GOT3 (cell line): ENCODE measurements around the gene ZNF564.
"Not testable (repeated sequence)": the region's sequence is repeated elsewhere in the genome, so short reads cannot be mapped to it uniquely, and the experiment has no call there.

Source experiments
- DNase-seq: peaks from one replicate; lab custom pipeline; 2025; ENCODE audit warnings: mixed read lengths; lab: John Stamatoyannopoulos, UW

Gene ZNF564

DNA sequence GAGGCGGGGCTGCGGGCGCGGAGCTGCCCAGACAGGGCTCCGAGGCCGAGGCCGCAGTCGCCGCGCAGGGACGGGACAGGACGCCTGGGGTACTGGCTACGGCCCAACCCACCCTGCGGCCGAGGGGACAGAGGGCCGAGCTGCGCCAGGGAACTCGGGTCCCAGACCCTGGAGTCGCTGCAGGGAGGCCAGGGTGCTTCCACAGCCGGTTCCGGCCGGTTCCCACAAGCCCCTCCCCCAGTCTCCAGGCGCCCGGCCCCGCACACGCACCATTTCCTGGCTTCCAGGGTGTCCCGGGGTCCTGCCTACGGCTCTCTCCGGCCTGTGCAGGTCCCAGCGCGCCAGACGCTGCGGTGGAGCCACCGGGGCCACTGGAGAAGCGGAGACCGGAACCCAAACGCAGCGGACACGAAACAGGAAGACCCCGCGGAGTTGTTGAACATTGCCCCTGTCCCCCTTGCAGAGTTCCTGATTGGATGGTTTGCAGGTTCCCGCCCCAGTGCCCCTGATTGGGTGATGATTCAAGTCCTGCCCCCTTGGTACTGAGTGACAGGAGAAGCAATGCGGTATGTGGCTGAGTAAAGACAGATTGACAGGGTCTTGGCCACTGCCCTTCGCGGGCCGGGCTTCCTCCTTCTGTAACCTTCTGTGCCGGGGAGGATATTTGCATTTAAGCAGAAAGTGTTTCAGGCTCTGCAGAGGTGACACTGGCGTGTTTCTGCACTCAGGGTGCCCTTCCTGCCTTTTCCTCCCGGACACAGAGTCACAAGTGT, at the start of gene ZNF564:
ZNF564 (minus strand) TSS at position 423 of the 773 bp plus-strand sequence; CDS start at position 273, 150 bp downstream.
- DNase-seq, result peak; percentile 80

DNA sequence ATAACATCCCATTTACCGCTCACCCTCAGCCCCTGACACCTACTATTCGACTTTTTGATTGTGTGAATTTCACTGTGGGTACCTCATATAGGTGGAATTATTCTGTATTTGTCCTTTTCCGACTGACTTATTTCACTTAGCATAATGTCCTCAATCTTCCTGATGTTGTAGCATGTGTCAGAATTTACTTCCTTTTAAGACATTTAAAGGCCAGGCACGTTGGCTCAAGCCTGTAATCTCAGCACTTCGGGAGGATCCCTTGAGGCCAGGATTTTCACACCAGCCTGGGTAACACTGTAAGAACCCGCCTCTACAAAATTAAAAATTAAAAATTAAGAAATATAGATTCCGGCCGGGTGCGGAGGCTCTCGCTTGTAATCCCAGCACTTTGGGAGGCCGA, 46.3 kb upstream of the ZNF564 start:
- DNase-seq, result no peak

DNA sequence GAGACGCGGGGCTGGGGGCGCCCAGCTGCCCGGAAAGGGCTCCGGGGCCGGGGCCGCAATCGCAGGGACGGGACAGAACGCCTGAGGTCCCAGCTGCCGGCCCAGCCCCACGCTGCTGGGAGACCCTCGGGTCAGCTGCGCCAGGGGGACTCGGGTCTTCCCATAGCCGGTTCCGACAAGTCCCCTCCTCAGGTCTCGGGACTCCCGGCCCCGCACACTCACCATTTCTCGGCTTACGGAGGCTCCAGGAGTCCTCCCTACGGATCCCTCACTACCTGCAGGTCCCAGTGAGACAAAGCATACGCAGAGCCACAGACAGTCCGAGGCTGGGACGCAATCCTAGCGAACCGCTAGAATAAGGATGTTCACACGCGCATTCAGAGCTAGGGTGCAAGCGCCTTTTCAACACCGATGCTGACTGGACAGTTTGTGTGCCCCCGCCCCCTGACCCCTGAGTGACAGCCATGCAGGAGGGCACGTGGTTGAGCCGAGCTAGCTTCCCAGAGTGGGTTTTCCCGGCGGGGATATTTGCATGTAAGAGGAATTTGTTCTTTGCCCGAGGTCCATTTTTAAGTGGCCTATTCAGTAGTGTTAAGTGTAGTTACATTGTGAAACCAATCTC, 45.8 kb upstream of the ZNF564 start:
- no peak for DNase-seq

DNA sequence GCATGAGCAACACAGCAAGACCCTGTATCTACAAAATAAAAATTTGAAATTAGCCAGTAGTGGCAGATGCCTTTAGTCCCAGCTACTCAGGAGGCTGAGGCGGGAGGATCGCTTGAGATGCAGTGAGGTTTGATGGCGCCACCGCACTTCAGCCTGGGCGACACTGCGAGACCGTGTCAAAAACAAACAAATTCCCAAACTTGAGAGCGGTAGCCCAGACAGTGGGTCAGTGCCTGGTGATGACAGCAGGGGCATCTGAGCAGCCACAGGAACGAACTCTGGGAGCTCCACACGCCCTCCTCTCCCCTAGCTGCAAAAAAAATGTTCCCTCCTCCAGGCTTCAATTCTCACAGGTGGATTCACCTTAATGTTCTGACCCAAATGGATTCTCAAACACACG, 45.2 kb upstream of the ZNF564 start:
- DNase-seq, result no peak

DNA sequence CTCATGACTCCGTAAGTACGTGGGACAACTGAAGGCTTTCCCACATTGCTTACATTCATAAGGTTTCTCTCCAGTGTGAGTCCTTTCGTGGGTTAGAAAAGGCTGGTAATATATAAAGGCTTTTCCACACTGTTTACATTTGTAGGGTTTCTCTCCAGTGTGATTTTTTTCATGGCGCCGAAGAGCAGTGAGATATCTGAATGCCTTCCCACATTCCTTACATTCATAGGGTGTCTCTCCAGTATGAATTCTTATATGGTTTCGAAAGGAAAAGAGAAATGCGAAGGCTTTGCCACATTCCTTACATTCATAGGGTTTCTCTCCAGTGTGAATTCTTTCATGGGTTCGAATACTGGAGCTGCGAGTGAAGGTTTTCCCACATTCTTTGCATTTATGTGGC, 29.8 kb upstream of the ZNF564 start:
- DNase-seq, result no peak

DNA sequence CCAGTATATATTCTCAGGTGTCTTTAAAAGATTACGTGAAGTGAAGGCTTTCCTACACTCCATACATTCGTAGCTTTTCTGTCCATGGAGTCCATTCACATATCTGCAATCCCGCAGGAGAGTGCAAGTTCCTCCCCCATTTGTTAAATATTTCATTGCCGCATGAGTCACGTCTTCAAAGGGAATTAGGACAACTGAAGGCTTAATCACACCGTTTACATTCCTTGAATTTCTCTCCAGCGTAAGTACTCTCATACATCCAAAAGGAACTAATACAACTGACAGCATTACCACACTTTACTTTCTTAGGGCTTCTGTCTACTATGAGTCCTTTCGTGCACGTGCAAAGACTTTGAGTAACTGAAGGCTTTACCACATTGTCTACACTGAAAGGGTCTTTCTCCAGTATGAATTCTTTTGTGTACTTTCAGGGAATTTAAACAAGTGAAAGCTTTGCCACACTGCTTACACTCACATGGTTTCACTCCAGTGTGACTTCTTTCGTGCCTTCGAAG, 29.0 kb upstream of the ZNF564 start:
- no peak for DNase-seq

DNA sequence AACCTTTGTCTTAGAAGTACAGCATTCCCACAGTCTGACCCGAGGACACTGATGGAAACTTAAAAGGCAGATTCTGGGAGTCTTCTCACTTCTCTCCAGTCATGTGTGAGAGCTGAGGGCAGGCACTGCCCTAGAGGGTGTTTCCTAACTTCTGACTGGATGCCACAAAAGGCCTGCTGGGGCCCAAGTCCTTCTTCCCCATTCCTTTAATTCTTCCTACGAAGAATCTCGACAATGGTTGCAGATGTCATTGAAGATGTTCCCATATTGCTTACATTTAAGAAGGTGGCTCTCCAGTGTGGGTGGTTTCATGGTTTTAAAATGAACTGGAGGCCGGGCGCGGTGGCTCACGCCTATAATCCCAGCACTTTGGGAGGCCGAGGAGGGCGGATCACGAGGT, 27.4 kb upstream of the ZNF564 start:
- no peak for DNase-seq

DNA sequence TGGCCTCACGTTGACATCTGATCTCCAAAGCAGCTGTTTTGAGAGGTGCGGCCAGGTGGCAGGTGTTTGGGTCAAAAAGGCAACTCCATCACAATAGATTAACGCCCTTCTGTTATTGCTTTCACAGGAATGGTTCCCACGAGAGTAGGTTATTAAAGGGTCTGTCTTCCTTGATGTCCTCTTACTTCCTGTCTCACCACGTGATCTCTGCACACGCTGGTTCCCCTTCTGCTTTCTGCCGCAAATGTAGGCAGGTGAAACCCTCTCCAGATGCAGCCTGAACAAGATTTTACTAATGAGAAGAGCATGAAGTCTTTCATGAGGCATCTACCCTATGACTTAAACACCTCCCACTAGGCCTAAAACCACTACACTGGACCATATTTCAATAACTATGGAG, 22.8 kb upstream of the ZNF564 start:
- no peak for DNase-seq

DNA sequence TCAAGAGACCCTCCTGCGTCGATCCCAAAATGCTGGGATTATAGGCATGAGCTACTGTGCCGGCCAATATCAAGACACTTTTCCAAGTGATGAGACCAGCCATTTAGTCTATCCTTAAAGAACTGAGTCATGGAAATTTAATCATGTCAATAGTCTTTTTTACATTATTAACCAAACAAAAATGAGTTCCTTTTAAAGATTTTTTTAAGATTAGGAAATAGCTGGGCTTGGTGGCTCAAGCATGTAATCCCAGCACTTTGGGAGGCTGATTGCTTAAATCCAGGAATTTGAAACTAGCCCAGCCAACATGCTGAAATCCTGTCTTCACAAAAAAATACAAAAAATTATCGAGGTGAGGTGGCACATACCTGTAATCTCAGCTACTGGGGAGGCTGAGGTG, 16.7 kb upstream of the ZNF564 start:
- DNase-seq, result no peak

DNA sequence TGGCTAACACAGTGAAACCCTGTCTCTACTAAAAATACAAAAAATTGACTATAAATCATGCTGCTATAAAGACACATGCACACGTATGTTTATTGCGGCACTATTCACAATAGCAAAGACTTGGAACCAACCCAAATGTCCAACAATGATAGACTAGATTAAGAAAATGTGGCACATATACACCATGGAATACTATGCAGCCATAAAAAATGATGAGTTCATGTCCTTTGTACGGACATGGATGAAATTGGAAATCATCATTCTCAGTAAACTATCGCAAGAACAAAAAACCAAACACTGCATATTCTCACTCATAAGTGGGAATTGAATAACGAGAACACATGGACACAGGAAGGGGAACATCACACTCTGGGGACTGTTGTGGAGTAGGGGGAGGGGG, 15.1 kb upstream of the ZNF564 start:
- DNase-seq, result not testable (repeated sequence)

DNA sequence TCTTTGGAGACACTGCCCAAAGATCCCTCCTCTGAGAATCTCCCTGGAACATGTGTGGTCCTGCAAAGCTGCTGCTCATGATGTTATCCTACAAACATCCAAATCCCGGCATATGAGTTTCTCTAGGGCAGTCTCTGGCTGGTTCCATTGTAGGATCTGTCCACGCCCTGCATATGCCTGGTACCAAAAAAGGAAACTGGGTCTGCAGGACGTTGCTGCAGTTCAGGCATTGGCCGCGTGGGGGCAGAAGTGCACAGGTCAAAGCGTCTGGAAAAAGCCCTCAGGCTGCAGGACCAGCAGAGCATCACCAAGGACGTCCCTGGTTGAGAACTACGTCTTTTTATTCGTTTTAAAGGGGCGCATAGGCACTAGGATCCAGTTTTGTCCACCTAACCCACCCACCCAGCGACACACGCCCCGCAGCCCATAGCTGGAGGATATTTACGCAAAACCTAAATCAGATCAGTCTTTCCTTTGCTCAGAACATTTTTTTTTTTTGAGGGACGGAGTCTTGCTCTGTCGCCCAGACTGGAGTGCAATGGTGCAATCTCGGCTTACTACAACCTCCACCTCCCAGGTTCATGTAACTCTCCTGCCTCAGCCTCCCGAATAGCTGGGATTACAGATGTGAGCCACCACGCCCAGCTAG, 12.9 kb upstream of the ZNF564 start:
- peak; percentile 66 for DNase-seq

DNA sequence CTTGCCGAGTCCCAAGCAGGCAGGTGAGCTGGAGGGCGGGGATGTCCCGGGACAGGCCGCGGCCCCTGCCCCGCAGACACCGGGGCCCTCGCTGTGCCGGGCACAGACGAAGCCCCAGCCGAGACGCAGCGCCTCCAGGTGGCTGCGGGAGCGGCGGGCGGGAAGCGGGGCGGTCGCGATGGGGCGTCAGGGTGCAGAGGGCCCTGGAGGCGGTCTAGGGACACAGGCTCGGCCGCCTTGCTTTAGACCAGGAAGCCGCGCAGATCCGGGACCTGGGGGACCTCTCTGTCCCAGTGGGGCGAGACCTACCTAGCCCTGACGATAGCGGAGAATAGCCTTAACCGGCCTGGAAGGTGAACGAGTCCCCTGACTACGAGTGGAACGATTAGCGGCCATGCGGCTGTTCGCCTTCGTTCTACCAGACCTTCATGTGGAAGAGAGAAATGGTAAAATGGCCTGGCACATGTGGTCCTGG, 4.2 kb upstream of the ZNF564 start:
- DNase-seq, result no peak

DNA sequence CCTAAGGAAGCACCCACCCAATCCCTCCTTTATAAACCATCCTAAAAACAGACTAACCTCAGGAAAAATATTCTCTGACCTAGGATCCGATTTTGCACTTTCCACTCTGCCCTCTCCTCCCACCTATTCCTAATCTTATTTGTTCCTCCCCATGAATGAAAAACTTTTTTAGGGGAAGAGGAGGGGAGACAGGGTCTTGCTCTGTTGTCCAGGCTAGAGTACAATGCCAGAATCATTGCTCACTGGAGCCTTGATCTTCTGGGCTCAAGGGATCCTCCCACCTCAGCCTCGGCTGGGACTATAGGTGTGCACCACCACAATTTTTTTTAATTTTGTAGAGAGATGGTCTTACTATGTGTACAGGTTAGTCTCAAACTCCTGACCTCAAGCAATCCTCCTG, 4.4 kb downstream of the ZNF564 start:
- no peak for DNase-seq

DNA sequence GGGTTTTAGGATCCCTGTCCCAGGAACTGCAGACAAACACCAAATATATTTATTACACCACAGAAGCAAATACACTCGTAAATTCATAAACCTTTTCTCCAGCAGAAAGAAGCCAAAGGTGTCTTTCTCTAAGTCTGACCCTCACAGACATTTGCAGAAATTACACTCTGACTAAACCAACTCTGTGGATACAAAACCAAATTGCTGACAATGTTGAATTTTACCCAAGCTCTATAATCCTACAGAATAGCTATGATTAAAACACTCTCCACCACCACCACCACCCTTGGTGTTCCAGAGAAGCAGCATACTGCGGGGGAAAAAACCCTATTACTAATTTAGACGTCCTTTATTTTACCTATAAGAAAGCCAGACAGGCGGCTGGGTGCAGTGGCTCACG, 5.2 kb downstream of the ZNF564 start:
- DNase-seq, result no peak

DNA sequence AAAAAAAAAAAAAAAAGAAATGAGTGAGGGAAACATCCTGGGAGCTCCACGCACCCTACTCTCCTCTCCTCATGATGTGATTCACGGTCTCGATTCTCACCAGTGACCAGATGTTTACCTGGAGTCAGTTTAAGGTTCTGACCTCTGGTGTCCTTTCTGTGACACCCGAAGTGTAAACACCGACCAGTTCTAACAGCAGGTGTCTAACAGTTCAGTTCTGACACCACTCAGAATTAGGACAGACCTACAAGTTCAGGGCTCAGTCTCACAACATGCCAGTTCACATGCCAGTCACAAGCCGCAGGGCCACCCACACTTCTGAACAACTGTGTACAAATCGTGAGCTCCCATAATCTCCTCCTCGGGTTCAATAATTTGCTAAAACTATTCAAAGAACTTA, 6.0 kb downstream of the ZNF564 start:
- no peak for DNase-seq

DNA sequence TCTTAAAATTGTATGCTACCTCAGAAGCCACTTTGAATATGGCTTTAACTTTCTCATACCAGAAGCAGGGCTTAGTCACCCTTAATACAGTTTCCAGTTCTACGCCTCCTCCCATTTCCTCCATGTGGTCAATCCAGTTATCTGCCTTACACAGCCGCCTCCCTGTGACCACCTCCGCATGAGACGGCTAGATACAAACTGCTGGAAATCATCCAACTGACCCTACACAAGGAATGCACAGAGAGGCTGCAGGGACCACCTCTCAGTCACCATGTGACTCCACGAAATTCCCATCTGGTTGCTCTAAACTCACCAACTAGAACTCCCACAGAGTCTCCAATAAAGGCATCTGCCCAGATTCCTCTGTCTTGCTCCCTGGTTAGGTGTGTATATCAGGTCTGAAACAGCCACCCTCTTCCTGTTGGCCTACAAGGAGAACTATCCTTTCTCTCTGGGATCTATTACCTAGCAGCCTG, 6.8 kb downstream of the ZNF564 start:
- no peak for DNase-seq

DNA sequence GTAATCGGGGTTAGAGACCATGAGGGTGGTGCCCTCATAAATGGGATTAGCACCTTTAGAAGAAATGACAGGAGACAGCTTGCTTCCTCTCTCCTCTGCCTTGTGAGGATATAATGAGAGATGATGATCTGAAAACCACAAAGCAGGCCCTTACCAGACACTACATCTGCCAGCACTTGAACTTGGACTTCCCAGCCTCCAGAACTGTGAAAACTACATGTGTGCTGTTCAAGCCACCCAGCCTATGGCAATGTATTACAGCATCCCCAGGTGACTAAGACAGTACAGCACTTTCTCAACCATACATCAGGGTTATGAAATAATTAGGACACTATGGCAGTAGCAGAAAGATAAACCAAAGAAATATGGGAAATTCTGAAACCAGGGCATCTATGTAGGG, 7.4 kb downstream of the ZNF564 start:
- DNase-seq, result no peak

DNA sequence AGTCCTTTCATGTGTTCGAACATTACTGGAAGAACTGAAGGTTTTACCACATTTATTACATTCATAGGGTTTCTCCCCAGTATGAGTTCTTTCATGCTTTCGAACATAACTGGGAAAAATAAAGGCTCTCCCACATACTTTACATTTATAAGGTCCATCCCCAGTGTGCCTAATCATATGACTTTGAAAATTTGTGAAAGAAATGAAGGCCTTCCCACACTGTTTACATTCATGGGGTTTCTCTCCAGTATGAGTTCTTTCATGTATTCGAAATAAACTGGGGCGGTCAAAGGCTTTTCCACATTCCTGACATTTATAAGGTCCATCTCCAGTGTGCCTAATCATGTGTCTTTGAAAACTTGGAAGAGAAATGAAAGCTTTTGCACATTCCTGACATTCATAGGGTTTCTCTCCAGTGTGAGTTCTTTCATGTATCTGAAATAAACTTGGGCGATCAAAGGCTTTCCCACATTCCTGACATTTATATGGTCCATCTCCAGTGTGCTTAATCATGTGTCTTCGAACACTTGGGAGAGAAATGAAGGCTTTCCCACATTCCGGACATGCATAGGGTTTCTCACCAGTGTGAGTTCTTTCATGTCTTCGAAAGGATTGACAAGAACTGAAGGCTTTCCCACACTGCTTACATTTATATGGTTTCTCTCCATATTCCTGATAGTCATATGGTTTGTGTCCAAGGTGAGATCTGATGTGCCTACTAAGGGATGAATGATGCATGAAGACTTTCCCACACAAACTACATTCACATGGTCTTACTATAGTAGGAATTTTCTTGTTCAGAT, 24.0 kb downstream of the ZNF564 start:
- DNase-seq, result no peak

DNA sequence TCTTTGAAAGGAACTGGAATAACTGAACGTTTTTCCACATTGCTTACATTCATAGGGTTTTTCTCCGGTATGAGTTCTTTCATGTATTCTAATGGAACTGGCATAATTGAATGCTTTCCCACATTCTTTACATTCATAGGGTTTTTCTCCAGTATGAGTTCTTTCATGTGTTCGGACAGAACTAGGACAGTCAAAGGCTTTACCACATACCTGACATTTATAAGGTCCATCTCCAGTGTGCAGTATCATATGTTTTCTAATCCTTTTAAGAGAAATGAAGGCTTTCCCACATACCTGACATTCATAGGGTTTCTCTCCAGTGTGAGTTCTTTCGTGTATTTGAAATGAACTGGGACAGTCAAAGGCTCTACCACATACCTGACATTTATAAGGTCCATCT, 24.7 kb downstream of the ZNF564 start:
- DNase-seq, result no peak

DNA sequence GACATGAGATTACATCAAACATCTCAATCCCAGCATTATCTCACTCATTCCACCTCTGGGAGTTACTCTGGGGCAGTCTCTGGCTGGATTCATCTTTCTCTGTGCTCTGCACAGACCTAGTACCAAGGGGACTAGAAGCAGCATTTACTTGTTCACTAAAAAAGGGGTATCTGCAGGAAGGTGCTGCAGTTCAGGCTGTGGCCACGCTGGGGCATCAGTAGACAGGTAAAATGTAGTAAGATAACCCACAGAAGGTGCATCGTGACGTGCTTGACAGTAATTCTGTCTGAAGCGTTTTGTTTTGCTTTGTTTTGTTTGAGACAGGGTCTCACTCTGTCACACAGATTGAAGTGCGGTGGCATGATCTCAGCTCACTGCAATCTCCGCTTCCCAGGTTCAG, 29.3 kb downstream of the ZNF564 start:
- DNase-seq, result no peak

DNA sequence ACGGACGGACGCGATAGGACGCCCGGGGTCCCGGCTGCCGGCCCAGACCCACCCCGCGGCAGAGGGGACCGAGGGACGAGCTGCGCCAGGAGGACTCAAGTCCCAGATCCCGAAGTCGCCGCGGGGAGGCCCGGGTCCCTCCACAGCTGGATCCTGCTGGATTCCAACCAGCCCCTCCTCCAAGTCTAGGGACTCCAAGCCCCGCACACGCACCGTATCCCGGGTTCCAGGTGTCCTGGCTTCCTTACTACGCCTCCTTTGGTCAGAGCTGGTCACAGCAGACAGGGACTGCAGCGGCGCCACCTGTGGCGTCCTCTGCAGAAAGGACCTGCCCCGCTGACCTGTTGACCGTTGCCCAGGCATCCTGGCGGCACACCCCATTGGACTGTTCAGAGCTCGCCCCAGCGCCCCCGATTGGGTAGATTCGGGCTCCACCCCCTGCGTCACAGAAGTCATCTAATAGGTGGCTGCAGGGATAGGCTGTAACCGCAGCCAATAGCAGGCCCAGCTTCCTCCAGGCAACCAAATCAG, 37.7 kb downstream of the ZNF564 start:
- DNase-seq, result no peak

DNA sequence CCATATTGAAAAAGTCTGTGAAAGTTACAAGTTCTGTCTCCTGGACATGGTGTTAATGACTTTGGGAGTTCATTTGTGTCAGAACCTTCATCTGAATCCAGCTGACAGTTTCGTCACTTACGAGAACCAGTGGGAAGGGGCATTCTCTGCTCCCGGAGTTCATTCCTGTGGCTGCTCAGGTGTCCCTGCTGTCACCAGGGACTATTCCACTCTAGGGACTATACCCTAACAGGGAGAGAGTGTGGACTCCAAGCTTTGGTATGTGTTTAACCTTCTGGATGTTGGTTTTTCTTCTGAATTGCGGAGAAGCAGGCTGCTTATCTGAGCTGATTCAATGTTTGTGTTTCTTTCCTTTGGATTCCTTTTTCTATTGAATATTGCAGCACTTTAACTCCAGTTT, 54.2 kb downstream of the ZNF564 start:
- no peak for DNase-seq
